NOMO-1 treated with DMSO at 0.1 percent for 48 hours (cell line): Measurements from ENCODE around the gene PEX14.

Source experiments
- DNase-seq: peaks from one replicate; lab custom pipeline; 2025; ENCODE audit not compliant: unreplicated experiment; lab: John Stamatoyannopoulos, UW

The PEX14 gene

GRCh38 chr1:10615332-10615731, 140.6 kb downstream of the PEX14 start:
- no peak for DNase-seq

GRCh38 chr1:10615932-10616671, 141.4 kb downstream of the PEX14 start:
- no peak for DNase-seq

- DNase-seq, result no peak
Observed at GRCh38 chr1:10616696-10617095, 141.9 kb downstream of the PEX14 start.

- no peak for DNase-seq
Observed at GRCh38 chr1:10617318-10617717, 142.6 kb downstream of the PEX14 start.

- no peak for DNase-seq
Observed at GRCh38 chr1:10617931-10618885, 143.5 kb downstream of the PEX14 start.

GRCh38 chr1:10620776-10621175, 146.0 kb downstream of the PEX14 start:
- DNase-seq, result no peak

GRCh38 chr1:10621906-10622305, 147.2 kb downstream of the PEX14 start:
- DNase-seq, result no peak

GRCh38 chr1:10622910-10623685, 148.3 kb downstream of the PEX14 start:
- DNase-seq, result no peak

- DNase-seq, result no peak
Observed at GRCh38 chr1:10623686-10624145, 149.0 kb downstream of the PEX14 start.

GRCh38 chr1:10624256-10625050, 149.7 kb downstream of the PEX14 start:
- no peak for DNase-seq

- no peak for DNase-seq
Observed at GRCh38 chr1:10625076-10625475, 150.3 kb downstream of the PEX14 start.

- no peak for DNase-seq
Observed at GRCh38 chr1:10625554-10625953, 150.8 kb downstream of the PEX14 start.

GRCh38 chr1:10626131-10626731, 151.5 kb downstream of the PEX14 start:
- DNase-seq, result no peak

GRCh38 chr1:10626791-10627410, 152.2 kb downstream of the PEX14 start:
- DNase-seq, result no peak

GRCh38 chr1:10628685-10629084, 153.9 kb downstream of the PEX14 start:
- DNase-seq, result no peak

- no peak for DNase-seq
Observed at GRCh38 chr1:10629091-10629815, 154.5 kb downstream of the PEX14 start.

- DNase-seq, result no peak
Observed at GRCh38 chr1:10629816-10630571, 155.2 kb downstream of the PEX14 start.

- no peak for DNase-seq
Observed at GRCh38 chr1:10630661-10631120, 155.9 kb downstream of the PEX14 start.
